NCI-H774 (cell line): ENCODE results near the gene FGFR2.

ENCODE experiments used
- DNase-seq: peaks from one replicate; lab custom pipeline; 2025; lab: John Stamatoyannopoulos, UW

The FGFR2 gene

GRCh38 chr10:121493521-121493920 is 104.7 kb downstream of the FGFR2 start:
- DNase-seq = no peak

- no peak for DNase-seq
These were observed 107.2 kb downstream of the FGFR2 start for GRCh38 chr10:121490871-121491519.

- DNase-seq = no peak
These were observed 112.7 kb downstream of the FGFR2 start for GRCh38 chr10:121485436-121486139.

- DNase-seq = no peak
These were observed 113.4 kb downstream of the FGFR2 start for GRCh38 chr10:121484816-121485215.

GRCh38 chr10:121484401-121484800 is 113.8 kb downstream of the FGFR2 start:
- DNase-seq = no peak

- DNase-seq = no peak
These were observed 117.1 kb downstream of the FGFR2 start for GRCh38 chr10:121481180-121481579.

GRCh38 chr10:121478556-121478955 is 119.7 kb downstream of the FGFR2 start:
- no peak for DNase-seq

- DNase-seq = no peak
These were observed 128.2 kb downstream of the FGFR2 start for GRCh38 chr10:121469797-121470606.

- no peak for DNase-seq
These were observed 129.5 kb downstream of the FGFR2 start for GRCh38 chr10:121468726-121469125.

- no peak for DNase-seq
These were observed 131.8 kb downstream of the FGFR2 start for GRCh38 chr10:121466424-121466823.

- DNase-seq = no peak
These were observed 133.0 kb downstream of the FGFR2 start for GRCh38 chr10:121465215-121465614.

GRCh38 chr10:121464517-121464916 is 133.7 kb downstream of the FGFR2 start:
- no peak for DNase-seq

GRCh38 chr10:121462955-121463354 is 135.3 kb downstream of the FGFR2 start:
- DNase-seq = no peak

- DNase-seq = no peak
These were observed 136.0 kb downstream of the FGFR2 start for GRCh38 chr10:121462281-121462680.

GRCh38 chr10:121461307-121461706 is 136.9 kb downstream of the FGFR2 start:
- DNase-seq = no peak

- DNase-seq = no peak
These were observed 137.5 kb downstream of the FGFR2 start for GRCh38 chr10:121460733-121461132.

- no peak for DNase-seq
These were observed 138.4 kb downstream of the FGFR2 start for GRCh38 chr10:121459622-121460453.

GRCh38 chr10:121459279-121459621 is 139.0 kb downstream of the FGFR2 start:
- no peak for DNase-seq

- no peak for DNase-seq
These were observed 140.5 kb downstream of the FGFR2 start for GRCh38 chr10:121457729-121458128.

- no peak for DNase-seq
These were observed 142.9 kb downstream of the FGFR2 start for GRCh38 chr10:121455377-121455776.

GRCh38 chr10:121454781-121455180 is 143.5 kb downstream of the FGFR2 start:
- DNase-seq = no peak

- DNase-seq = no peak
These were observed 145.1 kb downstream of the FGFR2 start for GRCh38 chr10:121453160-121453559.
